Measurements from ENCODE around the gene OGFOD3.
"Not testable (repeated sequence)": the region's sequence is repeated elsewhere in the genome, so short reads cannot be mapped to it uniquely, and the experiment has no call there.

OGFOD3 gene

GRCh38 chr17:82418001-82418986, at the start of gene OGFOD3, which contains the start of gene HEXD:
Gene OGFOD3 (minus strand): TSS chr17:82418586. CDS start chr17:82418485, 101 bp downstream.
Gene HEXD (plus strand): TSS chr17:82418347. CDS start chr17:82419800, 1,453 bp downstream.
- DNase-seq, result peak; percentile 28 to 71

- no peak for DNase-seq
Observed at GRCh38 chr17:82465023-82465603, 46.7 kb upstream of the OGFOD3 start.

- no peak for DNase-seq
Observed at GRCh38 chr17:82464567-82464929, 46.2 kb upstream of the OGFOD3 start.

DNA sequence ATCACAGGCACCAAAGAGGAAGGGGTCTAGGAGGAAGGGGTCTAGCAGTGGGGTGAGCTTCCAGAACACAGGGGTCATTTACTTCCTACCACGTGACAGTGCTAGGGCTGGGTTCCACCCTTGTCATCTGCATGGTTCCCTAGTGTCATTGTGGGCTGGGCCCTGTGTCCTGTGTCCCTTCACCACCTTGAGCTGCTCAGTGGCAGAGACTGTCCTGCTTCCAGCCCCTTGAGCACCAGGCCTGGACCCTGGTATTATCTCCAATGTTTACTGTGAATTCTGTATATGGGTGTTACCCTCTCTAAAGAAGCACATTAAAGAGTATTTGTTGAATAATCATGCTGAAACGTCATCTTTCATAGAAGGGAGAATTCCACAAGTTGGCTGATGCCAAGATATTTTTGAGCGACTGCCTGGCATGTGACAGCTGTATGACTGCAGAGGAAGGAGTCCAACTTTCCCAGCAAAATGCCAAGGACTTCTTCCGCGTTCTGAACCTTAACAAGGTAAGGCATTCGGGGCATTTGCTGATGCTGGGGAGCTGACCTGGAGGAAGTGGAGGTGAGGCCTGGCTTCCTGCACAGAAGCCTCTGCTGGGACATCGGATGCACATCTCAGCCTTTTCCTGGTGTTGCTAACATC, 45.7 kb upstream of the OGFOD3 start:
- DNase-seq, result no peak

DNA sequence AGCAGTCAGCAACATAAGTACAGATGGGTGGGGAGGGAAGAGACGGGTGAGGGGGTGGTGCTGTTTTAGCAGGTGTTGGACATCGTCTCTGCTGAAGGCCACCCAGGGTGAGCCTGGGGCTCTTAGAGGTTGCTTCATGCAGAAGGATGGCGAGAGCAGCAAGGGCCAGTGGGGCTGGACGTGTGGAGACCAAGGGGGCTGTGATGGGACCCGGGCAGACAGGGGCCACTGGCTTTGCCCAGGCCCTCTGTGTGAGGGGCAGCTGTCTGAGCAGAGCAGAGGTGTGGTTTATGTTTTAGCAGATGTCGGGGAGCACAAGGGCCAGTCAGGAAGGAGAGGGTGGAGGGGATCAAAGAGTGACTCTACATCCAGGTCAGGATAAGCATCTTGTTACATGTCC, 45.0 kb upstream of the OGFOD3 start:
- no peak for DNase-seq

- DNase-seq, result no peak
Observed at GRCh38 chr17:82461827-82462524, 43.6 kb upstream of the OGFOD3 start.

GRCh38 chr17:82459936-82460335, 41.5 kb upstream of the OGFOD3 start:
- DNase-seq, result not testable (repeated sequence)

GRCh38 chr17:82458885-82459424, 40.6 kb upstream of the OGFOD3 start:
- DNase-seq, result no peak

DNA sequence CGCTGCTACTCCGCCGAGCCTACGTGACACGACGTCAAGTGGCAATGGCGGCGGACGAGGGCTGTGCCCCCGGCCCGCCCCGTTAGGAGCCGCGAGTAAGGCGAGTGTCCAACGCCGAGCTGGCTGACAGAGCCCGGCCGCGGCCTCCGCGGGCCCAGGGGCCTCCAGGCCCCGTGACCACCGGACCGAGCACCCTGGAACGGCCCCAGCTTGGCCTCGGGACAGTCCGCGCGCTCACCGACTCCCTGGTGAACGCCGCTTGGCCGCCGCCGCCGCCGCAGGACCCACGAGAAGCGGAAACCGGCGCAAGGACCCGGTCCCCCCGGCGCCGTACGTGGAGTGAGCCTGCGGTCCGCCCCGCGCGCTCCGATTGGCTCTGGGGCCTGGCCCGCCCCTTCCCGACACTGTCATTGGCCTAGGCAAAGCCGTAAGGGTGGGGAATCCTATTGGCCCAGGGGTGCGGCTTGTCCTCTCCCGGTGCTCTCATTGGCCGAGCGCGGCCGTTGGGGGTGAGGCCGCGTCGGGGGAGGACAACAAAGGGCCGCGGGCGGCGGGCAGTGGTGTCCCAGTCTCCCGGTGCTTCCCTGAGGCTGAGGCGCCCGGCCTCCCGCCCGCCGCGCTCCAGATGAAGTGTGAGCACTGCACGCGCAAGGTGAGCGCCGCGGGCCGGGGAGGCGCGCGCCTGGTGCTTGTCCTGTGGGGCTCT, 39.9 kb upstream of the OGFOD3 start, which contains the start of gene NARF:
NARF (plus strand) TSS at position 563 of the 706 bp plus-strand sequence; CDS start at position 626, 63 bp downstream.
- DNase-seq, result peak; percentile 93 to 97

GRCh38 chr17:82457929-82458178, 39.5 kb upstream of the OGFOD3 start:
- no peak for DNase-seq

DNA sequence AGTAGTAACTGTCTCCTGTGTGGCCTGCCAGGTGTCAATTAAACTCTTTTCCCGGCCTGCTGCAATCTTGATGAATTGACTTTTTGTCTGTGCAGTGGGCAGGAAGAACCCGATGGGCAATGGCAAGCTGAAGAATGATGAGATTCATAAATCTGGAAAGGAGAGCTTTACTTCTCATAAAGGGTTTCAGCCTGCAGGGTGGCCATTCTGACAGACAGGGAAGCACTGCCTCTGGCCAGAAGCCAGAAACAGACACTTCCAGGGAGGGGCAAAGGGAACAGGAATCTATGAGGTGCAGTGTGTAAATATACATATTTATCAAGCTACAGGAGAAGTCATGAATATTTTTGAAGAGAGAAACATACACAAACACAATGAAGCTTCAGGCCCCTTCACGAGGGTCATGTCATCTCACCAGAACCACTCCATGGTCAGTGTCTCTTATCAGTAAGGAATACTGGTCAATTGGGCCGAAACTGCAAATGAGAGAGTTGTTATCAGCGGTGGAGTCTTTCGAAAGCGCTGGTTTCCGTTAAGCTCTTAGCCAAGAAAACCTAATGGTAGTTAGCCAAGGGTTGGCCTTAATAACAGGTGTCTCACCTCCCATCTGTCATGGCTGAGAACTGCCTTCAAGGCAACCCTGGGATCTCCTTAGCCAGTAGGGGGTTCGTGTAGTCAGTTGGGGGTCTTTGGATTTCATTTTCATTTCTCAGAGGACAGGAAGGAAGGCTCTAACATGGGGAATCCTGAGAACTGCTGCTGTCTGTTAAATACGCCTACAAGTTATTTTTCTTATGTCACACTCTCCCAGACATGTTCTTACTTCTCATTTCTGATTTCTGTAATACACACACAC, 38.9 kb upstream of the OGFOD3 start:
- no peak for DNase-seq

DNA sequence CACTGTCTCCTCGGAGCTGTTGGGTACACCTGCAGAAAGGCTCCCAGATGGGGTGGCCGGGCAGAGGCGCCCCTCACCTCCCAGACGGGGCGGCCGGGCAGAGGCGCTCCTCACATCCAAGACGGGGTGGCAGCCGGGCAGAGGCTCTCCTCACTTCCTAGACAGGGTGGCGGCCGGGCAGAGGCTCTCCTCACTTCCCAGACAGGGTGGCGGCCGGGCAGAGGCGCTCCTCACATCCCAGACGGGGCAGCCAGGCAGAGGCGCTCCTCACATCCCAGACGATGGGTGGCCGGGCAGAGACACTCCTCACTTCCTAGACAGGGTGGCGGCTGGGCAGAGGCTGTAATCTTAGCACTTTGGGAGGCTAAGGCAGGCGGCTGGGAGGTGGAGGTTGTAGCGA, 35.3 kb upstream of the OGFOD3 start:
- DNase-seq, result not testable (repeated sequence)

DNA sequence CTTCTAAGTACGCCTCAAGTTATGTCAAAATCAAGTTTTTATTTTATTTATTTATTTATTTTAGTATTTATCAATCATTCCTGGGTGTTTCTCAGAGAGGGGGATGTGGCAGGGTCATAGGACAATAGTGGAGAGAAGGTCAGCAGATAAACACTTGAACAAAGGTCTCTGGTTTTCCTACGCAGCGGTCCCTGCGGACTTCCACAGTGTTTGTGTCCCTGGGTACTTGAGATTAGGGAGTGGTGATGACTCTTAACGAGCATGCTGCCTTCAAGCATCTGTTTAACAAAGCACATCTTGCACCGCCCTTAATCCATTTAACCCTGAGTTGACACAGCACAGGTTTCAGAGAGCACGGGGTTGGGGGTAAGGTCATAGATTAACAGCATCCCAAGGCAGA, 34.8 kb upstream of the OGFOD3 start:
- not testable (repeated sequence) for DNase-seq

DNA sequence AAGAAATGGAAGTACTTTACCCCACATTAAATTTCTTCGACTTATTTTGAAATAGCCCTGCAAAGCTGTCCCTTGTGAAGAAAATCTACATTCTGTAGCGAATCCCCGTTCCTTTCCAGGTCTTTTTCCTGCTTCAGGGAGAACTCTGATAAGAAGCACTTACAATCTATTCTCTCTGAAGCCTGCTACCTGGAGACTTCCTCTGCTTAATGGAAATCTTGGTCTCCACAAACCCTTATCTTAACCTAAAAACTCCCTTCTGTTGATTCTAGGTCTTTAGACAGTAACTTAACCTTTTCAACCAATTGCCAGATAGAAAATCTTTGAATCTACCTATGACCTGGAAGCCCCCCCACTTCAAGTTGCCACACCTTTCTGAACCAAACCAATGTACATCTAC, 33.8 kb upstream of the OGFOD3 start:
- DNase-seq, result no peak

- DNase-seq, result peak; percentile 57 to 82
Observed at GRCh38 chr17:82450357-82451106, 32.1 kb upstream of the OGFOD3 start, which contains the start of gene CYBC1. Gene CYBC1 (minus strand): TSS chr17:82450752. CDS start chr17:82449254, 1,498 bp downstream.

DNA sequence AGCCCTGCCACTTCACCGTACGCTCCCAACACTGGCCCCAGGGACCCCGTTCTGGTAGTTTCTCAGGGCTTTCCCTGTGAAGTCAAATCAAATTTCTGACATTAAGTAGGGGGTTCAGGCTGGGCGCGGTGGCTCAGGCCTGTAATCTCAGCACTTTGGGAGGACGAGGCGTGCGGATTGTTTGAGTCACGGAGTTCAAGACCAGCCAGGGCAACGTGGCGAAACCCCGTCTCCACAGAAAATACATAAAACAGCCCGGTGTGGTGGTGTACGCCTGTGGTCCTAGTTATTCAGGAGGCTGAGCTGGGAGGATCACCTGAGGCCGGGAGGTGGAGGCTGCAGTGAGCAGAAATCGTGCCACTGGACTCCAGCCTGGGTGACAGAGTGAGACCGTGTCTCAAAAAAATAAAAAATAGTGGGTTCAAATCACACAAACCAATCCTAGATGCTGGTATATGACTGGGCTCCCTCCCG, 31.5 kb upstream of the OGFOD3 start:
- DNase-seq, result no peak

DNA sequence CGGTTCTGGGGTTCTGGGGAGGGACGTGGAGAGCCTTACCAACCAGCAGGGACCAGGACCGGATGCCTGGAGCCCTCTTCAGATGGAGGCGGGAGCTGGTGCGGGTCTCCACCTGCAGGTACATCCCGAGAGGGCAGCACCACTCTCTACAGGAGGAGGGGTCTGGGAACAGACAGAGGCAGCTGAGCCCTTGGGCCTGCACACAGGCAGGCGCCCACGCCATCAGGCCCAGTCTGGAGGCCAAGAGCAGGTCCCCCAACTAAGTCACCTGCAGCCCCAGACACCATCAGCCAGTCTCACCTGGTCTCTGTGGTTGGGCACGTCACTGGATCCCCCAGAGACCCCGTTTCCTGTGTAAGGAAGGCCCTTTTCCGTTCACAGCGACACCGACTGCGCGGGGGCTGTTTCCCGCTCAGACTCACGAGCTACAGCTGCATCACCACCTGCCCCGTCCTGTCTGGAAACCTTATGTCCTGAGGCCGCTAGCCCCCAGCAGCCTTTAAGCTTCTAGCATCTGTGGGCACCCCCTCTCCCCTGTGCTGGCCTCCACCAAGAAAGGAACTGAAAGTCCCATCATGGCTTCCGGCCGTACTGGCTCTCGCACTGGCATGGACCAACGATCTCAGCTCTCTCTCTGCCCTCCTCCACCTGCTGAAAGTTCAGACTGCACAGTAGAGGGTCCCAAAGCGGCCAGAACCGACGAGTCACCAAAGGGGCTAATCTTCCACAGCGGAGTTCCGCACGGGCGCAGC, 30.9 kb upstream of the OGFOD3 start:
- DNase-seq, result no peak

GRCh38 chr17:82447876-82448275, 29.5 kb upstream of the OGFOD3 start:
- DNase-seq, result no peak

- no peak for DNase-seq
Observed at GRCh38 chr17:82446649-82447048, 28.3 kb upstream of the OGFOD3 start.

All from SW 1271 (cell line).